Measurements from ENCODE around the gene CPA5. TPM values are rescaled to one million over a fixed set of nuclear protein-coding genes. Genes with fewer than 3 reads are reported as not detected.

The CPA5 gene
- total and polyA plus RNA-seq, 9 donors: 0.55 to 6.3 (median 1.9) TPM

DNA sequence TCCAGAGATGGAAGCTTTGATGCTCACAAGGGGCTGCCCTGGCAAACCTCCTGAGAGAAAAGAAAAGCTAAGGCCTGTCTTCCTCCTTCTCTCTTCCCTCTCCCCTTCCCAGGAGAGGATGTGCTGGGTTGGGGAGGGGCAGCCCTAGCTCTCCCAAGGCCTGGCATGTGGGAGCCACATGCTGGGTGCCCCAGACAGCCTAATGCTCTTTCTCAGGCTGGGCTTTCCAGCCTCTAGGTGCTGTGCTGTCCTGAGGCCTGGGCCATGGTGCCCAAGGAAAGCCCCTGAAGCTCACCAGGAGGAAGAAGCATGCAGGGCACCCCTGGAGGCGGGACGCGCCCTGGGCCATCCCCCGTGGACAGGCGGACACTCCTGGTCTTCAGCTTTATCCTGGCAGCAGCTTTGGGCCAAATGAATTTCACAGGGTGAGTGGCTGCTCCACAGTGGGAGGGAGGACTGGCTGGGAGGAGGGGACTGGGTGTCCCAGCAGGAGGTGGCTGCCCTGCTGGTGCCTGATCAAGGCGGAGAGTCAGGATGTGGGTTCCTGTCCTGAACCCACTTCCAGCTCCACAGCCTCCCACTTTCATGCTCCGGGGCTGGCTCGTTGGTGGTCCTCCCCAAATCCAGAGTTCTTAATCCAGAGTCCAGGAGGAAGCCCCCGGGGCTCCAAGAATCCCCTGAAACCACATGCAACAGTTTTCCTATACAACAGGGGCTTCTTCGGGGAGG, 1.7 kb downstream of the CPA5 start:
- DNase-seq: no peak
- H3K27me3 ChIP-seq (ENCODE audit: control insufficient read depth, insufficient read depth, low read length): no peaks in the 10 kb centered on the region

GRCh38 chr7:130346941-130347340, 2.3 kb downstream of the CPA5 start:
- 93% methylated on average over 3 of the region's 12 CpGs for whole genome bisulfite sequencing (ENCODE audit: insufficient coverage)
- Histone ChIP-seq H3K4me1 (ENCODE audit: control insufficient read depth, insufficient read depth, low read length) (peaks cover 57% of the 10 kb centered on the region), H3K4me3 (ENCODE audit: low read length) (no peak overlapping the region), H3K36me3 (ENCODE audit: control insufficient read depth, insufficient read depth, low read length) (no peaks in the 10 kb centered on the region), H3K9me3 (replicated peaks; ENCODE audit: control insufficient read depth, low read depth, low read length) (no peaks in the 10 kb centered on the region), H3K27me3 (ENCODE audit: control insufficient read depth, insufficient read depth, low read length) (no peaks in the 10 kb centered on the region), H3K27ac (ENCODE audit: low read length) (no peak overlapping the region)
- no peak for DNase-seq

More for the DNA sequence above, 1.7 kb downstream of the CPA5 start:
- peaks cover 51% of the 10 kb centered on the region for H3K4me1 ChIP-seq (ENCODE audit: control insufficient read depth, insufficient read depth, low read length)
- peaks cover 4% of the 10 kb centered on the region for H3K9me3 ChIP-seq (replicated peaks; ENCODE audit: control insufficient read depth, low read depth, low read length)
- 72% methylated on average over 9 of the region's 10 CpGs for WGBS (ENCODE audit: insufficient coverage)
- H3K36me3 ChIP-seq (ENCODE audit: control insufficient read depth, insufficient read depth, low read length): no peaks in the 10 kb centered on the region
- H3K4me3 ChIP-seq (ENCODE audit: low read length): no peak overlapping the region
- H3K27ac ChIP-seq (ENCODE audit: low read length): peak overlapping the region; percentile 96

- Histone ChIP-seq H3K9me3 (replicated peaks; ENCODE audit: control insufficient read depth, low read depth, low read length) (no peaks in the 10 kb centered on the region), H3K27me3 (ENCODE audit: control insufficient read depth, insufficient read depth, low read length) (no peaks in the 10 kb centered on the region), H3K27ac (ENCODE audit: low read length) (peak overlapping the region; percentile 92), H3K4me1 (ENCODE audit: control insufficient read depth, insufficient read depth, low read length) (peaks cover 73% of the 10 kb centered on the region), H3K36me3 (ENCODE audit: control insufficient read depth, insufficient read depth, low read length) (no peaks in the 10 kb centered on the region), H3K4me3 (ENCODE audit: low read length) (no peak overlapping the region)
- no peak for DNase-seq
- WGBS (ENCODE audit: insufficient coverage): 37% methylated on average over 8 of the region's 16 CpGs
These were observed 5.5 kb downstream of the CPA5 start for GRCh38 chr7:130349911-130350782.

GRCh38 chr7:130350945-130351790, 6.6 kb downstream of the CPA5 start:
- peaks cover 73% of the 10 kb centered on the region for H3K4me1 ChIP-seq (ENCODE audit: control insufficient read depth, insufficient read depth, low read length)
- H3K36me3 ChIP-seq (ENCODE audit: control insufficient read depth, insufficient read depth, low read length): no peaks in the 10 kb centered on the region
- 5% methylated on average over 10 of the region's 20 CpGs for WGBS (ENCODE audit: insufficient coverage)

GRCh38 chr7:130351791-130352090, 7.1 kb downstream of the CPA5 start:
- WGBS (ENCODE audit: insufficient coverage): 20% methylated on average over 1 of the region's 6 CpGs

More at GRCh38 chr7:130350945-130351790, 6.6 kb downstream of the CPA5 start:
- H3K9me3 ChIP-seq (replicated peaks; ENCODE audit: control insufficient read depth, low read depth, low read length): no peaks in the 10 kb centered on the region
- no peaks in the 10 kb centered on the region for H3K27me3 ChIP-seq (ENCODE audit: control insufficient read depth, insufficient read depth, low read length)
- peak overlapping the region; percentile 92 for H3K27ac ChIP-seq (ENCODE audit: low read length)
- DNase-seq: peak; percentile 95
- H3K4me3 ChIP-seq (ENCODE audit: low read length): no peak overlapping the region

GRCh38 chr7:130352194-130353074, 7.8 kb downstream of the CPA5 start:
- H3K4me1 ChIP-seq (ENCODE audit: control insufficient read depth, insufficient read depth, low read length): peaks cover 73% of the 10 kb centered on the region
- DNase-seq: peak; percentile 83
- H3K9me3 ChIP-seq (replicated peaks; ENCODE audit: control insufficient read depth, low read depth, low read length): no peaks in the 10 kb centered on the region
- H3K36me3 ChIP-seq (ENCODE audit: control insufficient read depth, insufficient read depth, low read length): no peaks in the 10 kb centered on the region
- WGBS (ENCODE audit: insufficient coverage): 47% methylated on average over 15 of the region's 20 CpGs
- H3K27ac ChIP-seq (ENCODE audit: low read length): peak overlapping the region; percentile 92
- no peak overlapping the region for H3K4me3 ChIP-seq (ENCODE audit: low read length)
- H3K27me3 ChIP-seq (ENCODE audit: control insufficient read depth, insufficient read depth, low read length): no peaks in the 10 kb centered on the region

More at GRCh38 chr7:130351791-130352090, 7.1 kb downstream of the CPA5 start:
- no peak for DNase-seq
- no peaks in the 10 kb centered on the region for H3K36me3 ChIP-seq (ENCODE audit: control insufficient read depth, insufficient read depth, low read length)
- peak overlapping the region; percentile 92 for H3K27ac ChIP-seq (ENCODE audit: low read length)
- H3K9me3 ChIP-seq (replicated peaks; ENCODE audit: control insufficient read depth, low read depth, low read length): no peaks in the 10 kb centered on the region
- H3K27me3 ChIP-seq (ENCODE audit: control insufficient read depth, insufficient read depth, low read length): no peaks in the 10 kb centered on the region
- no peak overlapping the region for H3K4me3 ChIP-seq (ENCODE audit: low read length)
- H3K4me1 ChIP-seq (ENCODE audit: control insufficient read depth, insufficient read depth, low read length): peaks cover 73% of the 10 kb centered on the region

DNA sequence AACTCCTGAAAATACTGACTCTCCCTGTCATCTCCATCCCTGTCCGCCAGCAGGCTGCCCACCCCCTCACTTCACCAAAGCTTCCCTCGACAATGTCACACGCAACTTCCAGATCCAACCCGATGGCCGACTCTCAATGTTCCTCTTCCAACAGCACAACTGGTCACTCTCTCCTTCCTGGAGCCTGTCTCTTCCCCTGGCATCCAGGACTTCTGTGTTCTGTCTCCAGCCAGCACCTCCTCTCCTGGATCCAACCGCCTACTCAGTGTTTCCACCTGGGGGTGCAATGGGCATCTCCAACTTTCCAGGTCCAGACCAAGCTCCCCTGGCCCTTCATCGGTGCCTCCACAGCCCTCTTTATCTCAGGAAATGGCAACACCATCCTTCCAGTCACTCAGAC, 8.6 kb downstream of the CPA5 start:
- 73% methylated on average over 7 of the region's 7 CpGs for WGBS (ENCODE audit: insufficient coverage)
- Histone ChIP-seq H3K36me3 (ENCODE audit: control insufficient read depth, insufficient read depth, low read length) (no peaks in the 10 kb centered on the region), H3K27ac (ENCODE audit: low read length) (peak overlapping the region; percentile 92), H3K9me3 (replicated peaks; ENCODE audit: control insufficient read depth, low read depth, low read length) (no peaks in the 10 kb centered on the region), H3K27me3 (ENCODE audit: control insufficient read depth, insufficient read depth, low read length) (no peaks in the 10 kb centered on the region), H3K4me1 (ENCODE audit: control insufficient read depth, insufficient read depth, low read length) (peaks cover 75% of the 10 kb centered on the region), H3K4me3 (ENCODE audit: low read length) (no peak overlapping the region)
- DNase-seq: no peak

- no peaks in the 10 kb centered on the region for H3K36me3 ChIP-seq (ENCODE audit: control insufficient read depth, insufficient read depth, low read length)
- no peaks in the 10 kb centered on the region for H3K27me3 ChIP-seq (ENCODE audit: control insufficient read depth, insufficient read depth, low read length)
- WGBS (ENCODE audit: insufficient coverage): 11% methylated on average over 5 of the region's 9 CpGs
- H3K27ac ChIP-seq (ENCODE audit: low read length): peak overlapping the region; percentile 98
- H3K4me3 ChIP-seq (ENCODE audit: low read length): no peak overlapping the region
- H3K4me1 ChIP-seq (ENCODE audit: control insufficient read depth, insufficient read depth, low read length): peaks cover 58% of the 10 kb centered on the region
- peaks cover 19% of the 10 kb centered on the region for H3K9me3 ChIP-seq (replicated peaks; ENCODE audit: control insufficient read depth, low read depth, low read length)
- peak; percentile 97 for DNase-seq
These were observed 11.7 kb downstream of the CPA5 start for GRCh38 chr7:130356121-130356875.
